Measurements from ENCODE around the gene CERCAM. TPM values are rescaled to one million over a fixed set of nuclear protein-coding genes. Genes with fewer than 3 reads are reported as not detected.

Gene CERCAM
- total RNA-seq, 1 donor: 1.8 TPM

GRCh38 chr9:128486201-128486600 lies 65.5 kb downstream of the CERCAM start:
- Histone ChIP-seq H3K27me3 (ENCODE audit: insufficient read depth, low read length) (no peaks in the 10 kb centered on the region), H3K4me1 (ENCODE audit: insufficient read depth, low read length) (no peaks in the 10 kb centered on the region), H3K4me3 (ENCODE audit: low read length) (no peak overlapping the region), H3K9me3 (ENCODE audit: low read depth, low read length) (no peaks in the 10 kb centered on the region)

Other genes with a start within 250 kb of the CERCAM start
- 26.0 TPM for gene CIZ1, start 229.3 kb upstream of the CERCAM start, total RNA-seq
- 1.4 TPM for gene DNM1, start 217.5 kb upstream of the CERCAM start, total RNA-seq
- 18.7 TPM for gene GOLGA2, start 144.8 kb upstream of the CERCAM start, total RNA-seq
- gene SWI5, start 144.6 kb upstream of the CERCAM start, total RNA-seq: 5.8 TPM
- 4.5 TPM for gene TRUB2, start 98.4 kb upstream of the CERCAM start, total RNA-seq
- 14.5 TPM for gene COQ4, start 98.0 kb upstream of the CERCAM start, total RNA-seq
- gene SLC27A4, start 80.3 kb upstream of the CERCAM start, total RNA-seq: 2.1 TPM
- 17.6 TPM for gene URM1, start 49.5 kb upstream of the CERCAM start, total RNA-seq
- gene ODF2, start 35.1 kb downstream of the CERCAM start, total RNA-seq: 18.1 TPM
- gene GLE1, start 83.9 kb downstream of the CERCAM start, total RNA-seq: 12.7 TPM
- gene SPTAN1, start 131.7 kb downstream of the CERCAM start, total RNA-seq: 200 TPM
- 2.1 TPM for gene DYNC2I2, start 236.0 kb downstream of the CERCAM start, total RNA-seq